Endothelial cell of umbilical vein (primary cell): ENCODE measurements around the gene INPP5J. TPM values are rescaled to one million over a fixed set of nuclear protein-coding genes. Genes with fewer than 3 reads are reported as not detected.
"Not testable (repeated sequence)": the region's sequence is repeated elsewhere in the genome, so short reads cannot be mapped to it uniquely, and the experiment has no call there.

Source experiments
- BruUV-seq: library from RNA; stranded (reverse); fragments of 400-500 nt; replicated peaks from 2 replicates; lab custom pipeline; 2021; lab: Mats Ljungman, UMichigan
- CTCF ChIA-PET: fragments of 300-600, 350-600 bp; sonication (Branson Sonifier 250); formaldehyde crosslinking; loops from one replicate; lab custom pipeline; 2021; ENCODE audit warnings: antibody characterized with exemption, inconsistent platforms; lab: Charles Lee
- POLR2A ChIA-PET: fragments of 300-600, 350-600 bp; sonication (Branson Sonifier 250); formaldehyde crosslinking; loops from one replicate; lab custom pipeline; 2021; ENCODE audit warnings: antibody characterized with exemption, inconsistent platforms; lab: Charles Lee
- DNase-seq: peaks from one replicate; pipeline ENCODE4 v3.0.0-alpha.2; 2011; ENCODE audit warnings: low read depth, low spot score
- FAIRE-seq: peaks from 2 replicates; lab custom pipeline; 2011; peaks lifted over from hg19 to GRCh38; lab: Jason Lieb, UNC
- H2AFZ ChIP-seq: 2 replicates; pipeline ENCODE4 v1.6.0; 2012; ENCODE audit warnings: low read depth, low read length, control low read depth, inconsistent platforms
- H3K27ac ChIP-seq: 2 replicates; pipeline ENCODE4 v1.5.1; 2011; ENCODE audit warnings: low read depth, mild to moderate bottlenecking, control low read depth, low read length, moderate library complexity; ENCODE audit not compliant: insufficient read depth
- H3K27me3 ChIP-seq, 2 experiments: 2 replicates each; pipeline versions ENCODE4 v1.6.0 to v1.6.1; 2011; ENCODE audit warnings: low read length in 2 of 2, mixed read lengths in 1 of 2; ENCODE audit not compliant: control insufficient read depth in 2 of 2, insufficient read depth in 2 of 2
- H3K36me3 ChIP-seq, 2 experiments: 2 replicates in 1 of 2; 3 replicates in 1 of 2; pipeline ENCODE4 v1.5.1; 2011; ENCODE audit warnings: low read length in 2 of 2, mild to moderate bottlenecking in 1 of 2, moderate library complexity in 1 of 2; ENCODE audit not compliant: control insufficient read depth in 2 of 2, insufficient read depth in 2 of 2; ENCODE audit errors: extremely low read depth in 1 of 2
- H3K4me1 ChIP-seq: 3 replicates; pipeline ENCODE4 v1.5.1; 2011; ENCODE audit warnings: mild to moderate bottlenecking, low read length; ENCODE audit not compliant: control insufficient read depth, insufficient read depth; ENCODE audit errors: extremely low read depth
- H3K4me2 ChIP-seq: 2 replicates; pipeline ENCODE4 v1.6.1; 2011; ENCODE audit warnings: low read length, control low read depth, mixed read lengths; ENCODE audit not compliant: insufficient read depth
- H3K4me3 ChIP-seq, 3 experiments: fragments of 200-600 bp in 1 of 3; sonication (generic), shearing (Covaris generic) in 1 of 3; replicated peaks in 1 of 3; 2 replicates each; pipeline ENCODE4 v1.5.1; 2011 to 2016; ENCODE audit warnings: control low read depth in 3 of 3, low read length in 3 of 3, mild to moderate bottlenecking in 2 of 3, inconsistent platforms in 1 of 3, low read depth in 1 of 3, moderate library complexity in 1 of 3; ENCODE audit not compliant: insufficient read depth in 1 of 3
- H3K79me2 ChIP-seq: 2 replicates; pipeline ENCODE4 v1.6.0; 2012; ENCODE audit warnings: low read length, inconsistent platforms; ENCODE audit not compliant: control insufficient read depth, insufficient read depth
- H3K9ac ChIP-seq: replicated peaks from 2 replicates; pipeline ENCODE3; 2011; ENCODE audit warnings: low read length, control low read depth; ENCODE audit not compliant: insufficient read depth; ENCODE audit errors: extremely low read depth
- H3K9me1 ChIP-seq: replicated peaks from 3 replicates; pipeline ENCODE4 v1.6.0; 2011; ENCODE audit warnings: mild to moderate bottlenecking, low read length; ENCODE audit not compliant: control insufficient read depth, insufficient read depth; ENCODE audit errors: extremely low read depth
- H3K9me3 ChIP-seq: replicated peaks from 2 replicates; pipeline ENCODE4 v1.5.1; 2012; ENCODE audit warnings: low read length, inconsistent platforms; ENCODE audit not compliant: control insufficient read depth, insufficient read depth
- H4K20me1 ChIP-seq: replicated peaks from 2 replicates; pipeline ENCODE3; 2011; ENCODE audit warnings: mild to moderate bottlenecking, low read length; ENCODE audit not compliant: control insufficient read depth, insufficient read depth; ENCODE audit errors: extremely low read depth
- FOS ChIP-seq: IDR thresholded peaks from 2 replicates; pipeline ENCODE4 v1.6.1; 2011; ENCODE audit warnings: mild to moderate bottlenecking, low read length, moderate library complexity, borderline replicate concordance; ENCODE audit not compliant: insufficient read depth
- GATA2 ChIP-seq: IDR thresholded peaks from 2 replicates; pipeline ENCODE4 v1.7.0; 2011; ENCODE audit warnings: low read depth, mild to moderate bottlenecking, moderate library complexity, mixed read lengths, low read length; ENCODE audit not compliant: insufficient read length, insufficient read depth
- POLR2A ChIP-seq: IDR thresholded peaks from 2 replicates; pipeline ENCODE4 v1.6.1; 2012; ENCODE audit warnings: low read depth, mild to moderate bottlenecking, control low read depth, low read length
- dilution Hi-C: fragments of 300-500 bp; cut with MboI; formaldehyde crosslinking; loops from one replicate; pipeline ENCODE4 v1.15.0; 2019; ENCODE audit warnings: low sequenced_read_pairs; ENCODE audit not compliant: extremely low pct_ligation_motif_present
- intact Hi-C: fragments of 100-400 bp; cut with micrococcal nuclease; formaldehyde crosslinking; loops from one replicate; pipeline ENCODE4 v1.10.0; 2022
- polyA plus RNA-seq, 4 experiments: library from polyadenylated mRNA; depleted of rRNA in 3 of 4; stranded (reverse) in 3 of 4; unstranded in 1 of 4; fragments of >200 nt; gene quantifications; 2 replicates each; pipeline versions ENCODE4 v1.2.1 to v1.2.3, GENCODE V29; 2011 to 2012; ENCODE audit warnings: missing spikeins in 1 of 4
- total RNA-seq: library from RNA; stranded (reverse); gene quantifications from 2 replicates; pipeline ENCODE4 v1.2.3, GENCODE V29; 2021

Gene INPP5J
- total and polyA plus RNA-seq, 2 donors (not counting 3 experiments of a cell fraction or from before 2014, with no cell fraction given) = 0.43 to 0.49 TPM

DNA sequence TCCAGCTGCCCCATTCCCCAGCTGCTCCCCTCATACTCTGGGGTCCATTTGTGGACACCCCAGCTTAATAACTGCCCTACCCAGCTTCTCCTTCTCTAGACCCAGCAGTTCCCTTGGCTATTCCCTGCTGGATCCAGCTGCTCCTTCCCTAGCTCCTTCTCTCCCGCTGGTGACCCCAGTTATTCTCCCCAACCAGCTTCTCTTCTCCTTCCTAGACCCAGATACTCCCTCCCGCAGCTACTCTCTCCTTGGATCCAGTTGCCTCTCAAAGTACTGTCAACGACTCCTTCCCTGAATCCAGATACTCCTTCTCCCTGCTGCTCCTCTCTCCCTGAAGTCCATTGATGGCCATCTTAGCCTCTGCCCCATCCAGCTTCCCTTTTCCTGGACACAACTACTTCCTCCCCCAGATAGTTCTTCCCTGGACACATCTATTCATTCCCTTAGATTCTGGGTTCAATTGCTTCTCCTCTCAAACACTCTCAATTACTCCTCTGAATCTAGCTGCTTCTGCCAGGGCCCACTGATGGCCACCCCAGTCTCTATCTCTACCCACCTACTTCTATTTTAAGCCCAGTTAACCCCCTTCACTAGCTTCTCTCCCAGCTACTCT is 27.0 kb upstream of the INPP5J start:
- H3K36me3 ChIP-seq = peaks cover 33 to 80% of the 10 kb centered on the region in 2 experiments
- H3K4me3 ChIP-seq = no peak overlapping the region
- peaks cover 2% of the 10 kb centered on the region for H3K79me2 ChIP-seq
- BruUV-seq = no TSS peak
- FAIRE-seq = no peak
- no peak for DNase-seq
- intact Hi-C loops (no loop called here), dilution Hi-C loops (no loop called here)
- no peaks in the 10 kb centered on the region for H3K9me3 ChIP-seq
- ChIA-PET POLR2A (no interaction called here), CTCF (interaction anchor here (0.6 to 4.4 kb wide), 8 partner anchors 10 to 177 kb away, joined by 3 to 29 read pairs (median 6); partner anchors contain the start of gene SELENOM)
- H2AFZ ChIP-seq = no peak overlapping the region
- no peaks in the 10 kb centered on the region for H3K9me1 ChIP-seq
- no peak overlapping the region for H3K4me2 ChIP-seq
- TF ChIP-seq POLR2A (peak; percentile 16), FOS (no peak)
- H4K20me1 ChIP-seq = no peaks in the 10 kb centered on the region
- H3K4me1 ChIP-seq = no peaks in the 10 kb centered on the region
- H3K9ac ChIP-seq = no peak overlapping the region
- no peak overlapping the region for H3K27ac ChIP-seq
- H3K27me3 ChIP-seq = no peaks in the 10 kb centered on the region

- no peak for TF ChIP-seq GATA2
- dilution Hi-C loops = no loop called here
- intact Hi-C loops = no loop called here
- no peak overlapping the region for H3K4me3 ChIP-seq
- no peak overlapping the region for H3K4me2 ChIP-seq
- no TSS peak for BruUV-seq
- no peaks in the 10 kb centered on the region for H3K9me1 ChIP-seq
- H3K9ac ChIP-seq = no peak overlapping the region
- POLR2A ChIA-PET = no interaction called here
- CTCF ChIA-PET = interaction anchor here (2.1 to 4.4 kb wide), 2 partner anchors 12 to 54 kb away, joined by 6 to 29 read pairs; no protein-coding TSS in a partner anchor
- no peaks in the 10 kb centered on the region for H3K27me3 ChIP-seq
- peaks cover 2% of the 10 kb centered on the region for H3K79me2 ChIP-seq
- FAIRE-seq (no peak), DNase-seq (no peak)
- H3K9me3 ChIP-seq = no peaks in the 10 kb centered on the region
- no peaks in the 10 kb centered on the region for H3K4me1 ChIP-seq
- no peak overlapping the region for H2AFZ ChIP-seq
- peaks cover 25 to 79% of the 10 kb centered on the region in 2 experiments for H3K36me3 ChIP-seq
- no peaks in the 10 kb centered on the region for H4K20me1 ChIP-seq
- no peak overlapping the region for H3K27ac ChIP-seq
Measured at GRCh38 chr22:31096657-31097279, 26.0 kb upstream of the INPP5J start.

- H3K4me1 ChIP-seq, H3K9me1 ChIP-seq, H4K20me1 ChIP-seq, intact Hi-C loops, H3K9me3 ChIP-seq, BruUV-seq, H3K4me2 ChIP-seq, H2AFZ ChIP-seq, DNase-seq, POLR2A ChIA-PET, H3K9ac ChIP-seq, H3K27me3 ChIP-seq, H3K79me2 ChIP-seq, FAIRE-seq, H3K4me3 ChIP-seq, H3K27ac ChIP-seq, dilution Hi-C loops: not testable (repeated sequence)
- H3K36me3 ChIP-seq = peaks cover 22 to 77% of the 10 kb centered on the region in 2 experiments
- CTCF ChIA-PET = interaction anchor here (1.2 kb wide), 1 partner anchor 12 kb away, joined by 3 read pairs; no protein-coding TSS in a partner anchor
Measured at GRCh38 chr22:31097539-31097938, 25.2 kb upstream of the INPP5J start.
